ENCODE data around the gene WASF2. TPM values are rescaled to one million over a fixed set of nuclear protein-coding genes. Genes with fewer than 3 reads are reported as not detected.
"Not testable (repeated sequence)": the region's sequence is repeated elsewhere in the genome, so short reads cannot be mapped to it uniquely, and the experiment has no call there.

Gene WASF2
- total RNA-seq, 3 donors from 2014 or later: 131 to 159 (median 134) TPM

- no peaks in the 10 kb centered on the region for H3K36me3 ChIP-seq (ENCODE audit: low read depth)
- ATAC-seq (no peak), DNase-seq (no peak)
- intact Hi-C loops (cut with DNase I, micrococcal nuclease): no loop called here
- TF ChIP-seq CTCF (IDR thresholded peaks at IDR 0.05): no peak
- no peaks in the 10 kb centered on the region for H3K9me3 ChIP-seq
- peaks cover 11% of the 10 kb centered on the region for H3K4me1 ChIP-seq (ENCODE audit: low read depth)
- H3K4me3 ChIP-seq: no peak overlapping the region
These were observed 14.2 kb downstream of the WASF2 start for GRCh38 chr1:27475720-27476119.

GRCh38 chr1:27473755-27474154, 16.2 kb downstream of the WASF2 start:
- Histone ChIP-seq H3K9me3 (no peaks in the 10 kb centered on the region), H3K36me3 (ENCODE audit: low read depth) (no peaks in the 10 kb centered on the region), H3K4me3 (no peak overlapping the region), H3K4me1 (ENCODE audit: low read depth) (peaks cover 8% of the 10 kb centered on the region)
- DNase-seq: no peak
- intact Hi-C loops (cut with DNase I, micrococcal nuclease): no loop called here
- no peak for ATAC-seq
- TF ChIP-seq CTCF (IDR thresholded peaks at IDR 0.05): no peak

DNA sequence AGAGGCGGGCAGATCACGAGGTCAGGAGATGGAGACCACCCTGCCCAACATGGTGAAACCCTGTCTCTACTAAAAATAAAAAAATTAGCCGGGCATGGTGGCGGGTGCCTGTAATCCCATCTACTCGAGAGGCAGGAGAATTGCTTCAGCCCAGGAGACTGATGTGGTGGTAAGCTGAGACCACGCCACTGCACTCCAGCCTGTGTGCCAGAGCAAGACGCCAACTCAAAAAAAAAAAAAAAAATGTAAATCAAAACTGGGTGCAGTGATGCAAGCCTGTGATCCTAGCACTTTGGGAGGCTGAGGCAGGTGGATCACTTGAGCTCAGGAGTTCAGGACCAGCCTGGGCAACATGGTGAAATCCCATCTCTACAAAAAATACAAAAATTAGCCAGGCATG, 17.9 kb downstream of the WASF2 start:
- ATAC-seq; H3K9me3 ChIP-seq; H3K4me3 ChIP-seq; intact Hi-C loops (cut with DNase I, micrococcal nuclease); DNase-seq; H3K4me1 ChIP-seq (ENCODE audit: low read depth); H3K36me3 ChIP-seq (ENCODE audit: low read depth): not testable (repeated sequence)

DNA sequence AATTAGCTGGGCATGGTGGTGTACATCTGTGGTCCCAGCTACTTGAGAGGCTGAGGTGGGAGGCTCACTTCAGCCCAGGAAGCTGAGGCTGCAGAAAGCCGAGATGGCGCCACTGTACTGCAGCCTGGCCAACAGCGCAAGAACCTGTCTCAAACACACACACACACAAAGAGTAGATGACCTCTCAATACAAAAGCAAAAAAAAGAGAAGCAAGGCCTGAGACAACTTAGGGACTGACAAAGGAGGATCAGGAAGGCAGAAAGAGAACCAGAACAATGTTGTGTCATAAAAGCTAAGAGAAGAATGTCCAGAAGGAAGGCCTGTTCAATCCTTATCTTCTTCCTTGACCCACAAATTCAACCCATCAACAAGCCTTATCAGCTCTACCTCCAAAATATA, 18.5 kb downstream of the WASF2 start:
- Histone ChIP-seq H3K4me3 (no peak overlapping the region), H3K36me3 (ENCODE audit: low read depth) (no peaks in the 10 kb centered on the region), H3K9me3 (no peaks in the 10 kb centered on the region), H3K4me1 (ENCODE audit: low read depth) (peaks cover 8% of the 10 kb centered on the region)
- ATAC-seq (no peak), DNase-seq (no peak)
- TF ChIP-seq CTCF (IDR thresholded peaks at IDR 0.05): no peak
- intact Hi-C loops (cut with DNase I, micrococcal nuclease): no loop called here

DNA sequence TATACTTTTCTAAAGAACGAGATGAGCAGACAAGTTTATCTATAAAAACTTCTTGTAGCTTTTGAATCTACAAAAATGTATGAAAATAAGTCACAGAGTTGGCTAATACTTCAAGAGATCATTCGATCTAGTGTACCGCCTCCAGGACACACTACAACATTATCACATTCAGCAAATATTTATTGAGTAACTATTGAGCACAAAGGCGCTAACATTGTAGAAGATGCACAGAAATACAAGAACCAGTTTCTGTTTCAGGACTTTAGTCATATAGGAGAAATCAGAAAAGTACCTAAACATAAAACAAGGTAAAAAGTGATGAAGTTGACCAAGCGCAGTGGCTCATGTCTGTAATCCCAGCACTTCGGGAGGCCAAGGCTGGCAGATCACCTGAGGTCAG, 20.6 kb downstream of the WASF2 start:
- H3K36me3 ChIP-seq (ENCODE audit: low read depth): no peaks in the 10 kb centered on the region
- TF ChIP-seq CTCF (IDR thresholded peaks at IDR 0.05): no peak
- H3K4me1 ChIP-seq (ENCODE audit: low read depth): peaks cover 6% of the 10 kb centered on the region
- DNase-seq (no peak), ATAC-seq (no peak)
- no peak overlapping the region for H3K4me3 ChIP-seq
- H3K9me3 ChIP-seq: no peaks in the 10 kb centered on the region
- intact Hi-C loops (cut with DNase I, micrococcal nuclease): no loop called here

GRCh38 chr1:27468378-27468777, 21.6 kb downstream of the WASF2 start:
- peaks cover 12% of the 10 kb centered on the region for H3K4me1 ChIP-seq (ENCODE audit: low read depth)

GRCh38 chr1:27464926-27465647, 24.9 kb downstream of the WASF2 start:
- Histone ChIP-seq H3K4me1 (ENCODE audit: low read depth) (peaks cover 12% of the 10 kb centered on the region), H3K36me3 (ENCODE audit: low read depth) (no peaks in the 10 kb centered on the region), H3K9me3 (no peaks in the 10 kb centered on the region), H3K4me3 (no peak overlapping the region)
- no peak for TF ChIP-seq CTCF (IDR thresholded peaks at IDR 0.05)
- intact Hi-C loops (cut with DNase I, micrococcal nuclease): no loop called here
- ATAC-seq (no peak), DNase-seq (no peak)

More at GRCh38 chr1:27468378-27468777, 21.6 kb downstream of the WASF2 start:
- intact Hi-C loops (cut with DNase I, micrococcal nuclease); H3K4me3 ChIP-seq; DNase-seq; H3K36me3 ChIP-seq (ENCODE audit: low read depth); ATAC-seq; H3K9me3 ChIP-seq: not testable (repeated sequence)

- H3K36me3 ChIP-seq (ENCODE audit: low read depth); DNase-seq; intact Hi-C loops (cut with DNase I, micrococcal nuclease); H3K4me3 ChIP-seq; ATAC-seq; H3K9me3 ChIP-seq: not testable (repeated sequence)
- peaks cover 12% of the 10 kb centered on the region for H3K4me1 ChIP-seq (ENCODE audit: low read depth)
These were observed 26.1 kb downstream of the WASF2 start for GRCh38 chr1:27463916-27464315.

- DNase-seq; intact Hi-C loops (cut with DNase I, micrococcal nuclease); ATAC-seq; H3K4me3 ChIP-seq; H3K36me3 ChIP-seq (ENCODE audit: low read depth); H3K9me3 ChIP-seq: not testable (repeated sequence)
- peaks cover 14% of the 10 kb centered on the region for H3K4me1 ChIP-seq (ENCODE audit: low read depth)
These were observed 31.4 kb downstream of the WASF2 start for GRCh38 chr1:27458521-27458920.
